ENCODE results near the gene LOXL3. TPM values are rescaled to one million over a fixed set of nuclear protein-coding genes. Genes with fewer than 3 reads are reported as not detected.
"Not testable (repeated sequence)": the region's sequence is repeated elsewhere in the genome, so short reads cannot be mapped to it uniquely, and the experiment has no call there.

Gene LOXL3
- total RNA-seq, 2 donors from 2014 or later = 6.1 to 11.8 TPM

DNA sequence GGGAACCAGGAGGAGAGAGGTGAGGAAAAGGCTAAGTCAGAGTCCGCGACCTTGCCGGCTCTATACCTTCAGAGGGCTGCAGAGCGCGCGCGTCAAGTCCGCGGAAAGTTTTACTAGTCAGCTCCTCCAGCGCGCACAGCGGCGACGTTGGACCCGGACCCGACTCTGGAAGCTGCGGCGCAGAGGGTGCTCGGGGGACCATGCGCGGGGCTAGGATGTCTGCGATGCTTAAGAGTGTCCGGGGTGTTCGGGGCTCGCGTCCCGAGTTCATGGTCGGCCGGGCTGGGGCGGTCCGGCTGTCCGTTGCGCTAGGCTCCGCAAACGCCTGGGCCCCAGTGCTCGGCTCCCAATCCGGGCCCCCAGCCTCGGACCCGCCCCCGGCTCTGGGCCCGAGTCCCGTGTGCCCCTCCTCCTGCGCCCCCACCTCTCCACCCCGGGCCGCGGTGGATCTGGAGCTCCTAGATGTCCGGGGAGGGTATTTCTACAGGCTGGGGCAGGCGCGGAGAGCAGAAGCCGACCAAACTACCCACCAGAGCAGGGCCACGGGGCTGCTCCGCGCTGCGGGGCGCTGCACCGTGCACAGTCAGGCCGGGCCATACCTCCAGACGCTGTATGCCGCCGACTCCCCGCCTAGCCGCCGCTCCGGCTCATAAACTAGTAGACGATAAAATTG, 54.3 kb downstream of the LOXL3 start, which contains the start of gene LBX2:
Gene LBX2 (minus strand): TSS at position 337 of the 673 bp plus-strand sequence. CDS start 66 bp downstream, at position 271.
- DNase-seq (ENCODE audit: low spot score) = peak; percentile 80
- intact Hi-C loops (cut with DNase I) = no loop called here

DNA sequence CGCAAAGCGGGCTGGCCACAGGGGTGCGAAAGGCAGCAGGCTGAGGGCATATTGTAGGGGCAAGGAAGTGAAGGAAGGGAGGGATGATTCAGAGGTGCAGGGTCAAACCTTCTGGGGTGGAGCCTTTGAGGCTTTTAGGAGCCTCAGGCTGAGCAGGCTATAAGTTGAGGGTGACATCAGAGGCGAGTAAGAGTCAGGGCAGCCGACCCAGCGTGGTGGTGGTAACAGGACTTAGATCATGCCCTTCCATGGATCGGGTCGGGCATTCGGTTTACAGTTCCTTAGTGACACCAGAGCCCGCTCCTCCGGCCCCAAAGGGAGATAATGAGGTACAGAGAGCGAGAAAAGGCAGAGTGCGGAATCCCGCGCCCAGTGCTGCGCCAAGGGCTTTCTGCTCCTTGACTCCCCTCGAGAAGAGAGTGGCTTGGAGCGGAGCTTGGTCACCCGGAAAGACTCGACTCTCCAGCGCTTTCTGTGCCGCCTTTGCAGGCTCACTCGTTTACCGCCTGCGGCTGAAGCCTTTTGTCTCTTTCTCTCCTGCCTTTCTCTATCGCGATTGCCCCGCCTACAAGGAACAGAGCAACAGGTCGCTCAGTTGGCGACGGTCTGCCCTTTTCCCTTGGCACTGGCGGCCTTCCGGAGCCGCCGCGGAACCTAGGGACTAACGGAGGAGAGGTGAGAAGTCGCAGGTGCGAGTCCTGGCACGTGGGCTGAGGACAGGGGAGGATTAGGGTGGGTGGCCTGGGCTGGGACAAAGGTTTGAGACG, 55.1 kb downstream of the LOXL3 start:
- intact Hi-C loops (cut with DNase I) = no loop called here
- DNase-seq (ENCODE audit: low spot score) = peak; percentile 73

DNA sequence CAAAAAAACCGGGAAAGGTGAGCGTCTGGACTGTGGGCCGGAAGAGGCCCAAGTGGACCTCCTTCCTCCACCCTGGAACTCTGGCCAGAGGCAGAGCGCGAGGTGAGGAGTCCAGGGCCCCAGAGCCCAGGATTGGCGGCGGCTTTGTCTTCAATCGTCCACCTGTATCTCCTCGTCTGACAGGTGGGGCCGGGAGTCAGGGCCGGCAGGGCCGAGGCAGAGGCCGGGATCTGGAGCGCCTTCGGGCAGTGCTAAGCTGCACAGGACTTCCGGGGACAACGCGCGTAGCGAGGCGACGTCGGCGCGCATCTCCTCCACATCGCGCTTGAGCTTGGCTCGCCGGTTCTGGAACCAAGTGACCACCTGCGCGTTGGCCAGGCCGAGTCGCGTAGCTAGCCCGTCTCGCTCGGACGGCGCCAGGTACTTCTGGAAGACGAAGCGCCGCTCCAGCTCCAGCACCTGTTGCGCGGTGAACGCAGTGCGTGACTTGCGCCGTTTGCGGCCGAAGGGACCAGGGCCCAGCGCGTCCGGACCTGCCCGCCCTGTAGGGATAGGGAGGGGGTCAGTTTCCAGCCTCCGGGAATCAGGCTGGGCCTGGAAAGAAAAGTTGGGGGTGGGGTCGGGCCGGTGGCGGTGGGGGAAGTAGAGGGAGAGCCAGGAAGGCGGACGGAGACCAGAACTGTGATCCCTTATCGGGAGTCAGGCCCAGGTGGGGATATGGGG, 55.8 kb downstream of the LOXL3 start:
- intact Hi-C loops (cut with DNase I) = no loop called here
- peak; percentile 80 for DNase-seq (ENCODE audit: low spot score)

DNA sequence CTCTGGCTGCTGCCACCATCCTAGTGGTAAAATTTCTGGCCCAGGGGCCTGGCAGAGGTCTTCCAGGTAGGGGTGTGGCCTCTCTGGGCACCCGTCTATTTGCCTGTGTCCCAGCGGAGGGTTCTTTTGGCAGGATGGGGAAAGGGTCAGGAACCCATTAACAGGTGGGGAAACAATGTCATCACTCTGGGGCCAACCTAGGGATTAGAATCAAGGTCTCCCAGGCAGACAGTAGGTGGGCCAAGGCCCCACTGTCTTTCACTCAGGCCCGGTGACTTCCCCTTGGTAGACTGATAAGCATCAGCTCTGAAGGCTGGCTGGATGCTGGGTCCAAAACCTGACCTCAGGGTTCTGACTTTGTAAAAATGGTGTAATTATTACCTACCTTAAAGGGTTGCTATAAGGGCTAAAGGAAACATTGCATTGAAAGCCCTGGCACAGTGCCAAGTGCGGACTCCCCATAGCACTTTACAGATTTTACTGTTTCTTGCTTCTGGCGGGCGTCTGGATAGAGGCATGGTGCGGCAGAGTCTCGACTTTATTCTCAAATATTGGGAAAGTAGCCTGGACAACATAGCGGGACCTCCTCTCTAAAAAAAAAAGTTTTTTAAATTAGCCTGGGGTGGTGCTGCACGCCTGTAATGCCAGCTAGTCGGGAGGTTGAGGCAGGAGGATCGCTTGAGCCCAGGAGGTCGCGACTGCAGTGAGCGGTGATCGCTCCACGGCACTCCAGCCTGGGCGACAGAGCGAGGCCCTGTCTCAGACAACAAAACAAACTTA, 56.6 kb downstream of the LOXL3 start:
- DNase-seq (ENCODE audit: low spot score) = peak; percentile 67
- intact Hi-C loops (cut with DNase I) = no loop called here

DNA sequence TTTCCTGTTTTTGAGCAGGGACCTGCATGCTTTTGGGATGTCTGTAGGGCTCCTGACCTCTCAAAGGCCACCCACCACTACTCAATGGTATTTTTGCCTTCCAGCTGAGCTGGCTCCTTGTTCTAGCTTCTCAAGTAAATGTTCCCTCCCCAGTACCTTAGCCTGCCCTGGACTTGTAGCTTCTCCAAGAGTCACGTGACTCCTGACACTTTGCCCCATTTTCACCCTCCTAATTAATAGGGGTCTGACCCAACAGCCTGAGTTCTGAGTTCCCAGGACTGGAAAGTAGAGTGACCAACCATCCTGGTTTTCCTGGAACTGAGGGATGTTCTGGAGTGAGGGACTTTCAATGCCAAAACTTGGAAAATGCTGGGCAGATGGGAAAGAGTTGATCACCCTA, 58.3 kb downstream of the LOXL3 start:
- DNase-seq (ENCODE audit: low spot score) = no peak

DNA sequence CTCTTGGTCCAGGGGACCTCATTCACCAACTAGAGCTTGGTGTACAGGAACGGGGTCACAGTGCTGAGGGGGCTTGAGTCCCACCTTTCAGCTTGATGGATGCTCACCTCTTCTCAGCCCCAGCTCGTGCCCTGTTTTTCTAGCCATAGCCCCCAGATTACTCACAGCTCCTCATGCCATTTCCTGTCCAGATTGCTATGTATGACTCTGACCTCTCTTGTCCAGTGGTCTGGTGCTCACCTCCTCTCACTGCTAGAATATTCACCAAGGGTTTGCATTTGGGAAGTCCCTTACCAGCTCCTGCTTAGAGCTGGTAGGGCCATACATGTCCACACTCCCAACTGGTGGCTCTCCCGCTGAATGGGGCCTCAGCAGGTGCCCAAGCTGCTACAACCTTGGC, 60.2 kb downstream of the LOXL3 start:
- peak; percentile 29 for DNase-seq (ENCODE audit: low spot score)
- intact Hi-C loops (cut with DNase I) = no loop called here

More for the DNA sequence above, 58.3 kb downstream of the LOXL3 start:
- intact Hi-C loops (cut with DNase I) = no loop called here

DNA sequence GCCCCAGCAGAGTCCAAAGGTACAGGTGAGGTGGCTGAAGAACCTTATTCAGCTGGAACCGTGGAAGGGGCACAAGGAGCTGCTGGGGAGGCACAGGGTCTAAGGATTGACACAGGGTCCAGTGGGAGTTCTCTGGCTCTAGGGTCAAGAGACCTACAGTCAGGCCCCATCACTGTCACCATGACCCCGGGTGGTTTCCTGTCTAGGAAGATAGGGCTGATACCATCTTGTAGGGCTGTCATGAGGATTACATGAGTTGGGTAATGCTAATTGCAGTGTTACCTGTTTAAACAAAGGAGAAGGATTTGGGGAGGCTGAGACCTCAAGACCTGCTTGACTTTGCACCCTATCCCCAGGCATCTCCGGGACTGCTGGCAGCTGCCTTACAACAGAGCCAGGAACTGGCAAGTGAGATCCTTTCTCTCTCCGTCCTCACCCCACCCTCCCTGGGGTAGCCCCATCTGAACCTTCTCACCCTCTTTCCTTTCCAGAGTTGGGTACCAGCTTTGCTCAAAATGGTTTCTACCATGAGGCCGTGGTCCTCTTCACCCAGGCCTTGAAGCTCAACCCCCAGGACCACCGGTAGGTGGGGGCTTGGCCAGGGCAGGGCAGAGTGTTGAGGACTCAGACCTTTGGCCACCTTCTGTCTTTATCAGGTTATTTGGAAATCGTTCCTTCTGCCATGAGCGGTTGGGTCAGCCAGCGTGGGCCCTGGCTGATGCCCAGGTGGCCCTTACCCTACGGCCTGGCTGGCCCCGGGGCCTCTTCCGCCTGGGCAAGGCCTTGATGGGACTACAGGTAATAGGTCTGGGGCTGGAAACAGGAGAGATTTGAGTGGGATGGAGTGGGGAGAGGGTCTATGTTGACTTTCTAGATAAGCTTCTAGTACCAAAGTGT, 61.8 kb downstream of the LOXL3 start:
- intact Hi-C loops (cut with DNase I) = no loop called here
- DNase-seq (ENCODE audit: low spot score) = peak; percentile 54

DNA sequence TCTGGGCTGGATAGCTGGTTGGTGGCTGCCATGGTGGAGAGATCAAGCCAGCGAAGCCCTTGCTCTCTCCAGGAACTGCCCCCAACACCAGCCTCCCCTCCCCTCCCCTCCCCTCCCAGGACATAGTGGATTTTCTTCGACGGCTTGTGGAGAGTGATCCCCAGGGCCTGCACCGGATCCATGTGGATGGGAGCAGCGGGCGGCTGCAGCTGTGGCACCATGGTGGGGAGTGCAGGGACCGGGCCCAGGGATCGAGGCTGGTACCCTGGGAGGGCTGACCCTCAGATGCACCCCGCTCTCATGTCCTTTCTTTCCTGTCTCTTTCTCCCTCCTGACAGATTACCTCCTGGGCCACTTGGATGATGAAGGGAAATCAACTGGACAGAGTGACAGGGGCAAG, 63.8 kb downstream of the LOXL3 start:
- DNase-seq (ENCODE audit: low spot score) = peak; percentile 69
- intact Hi-C loops (cut with DNase I) = no loop called here

DNA sequence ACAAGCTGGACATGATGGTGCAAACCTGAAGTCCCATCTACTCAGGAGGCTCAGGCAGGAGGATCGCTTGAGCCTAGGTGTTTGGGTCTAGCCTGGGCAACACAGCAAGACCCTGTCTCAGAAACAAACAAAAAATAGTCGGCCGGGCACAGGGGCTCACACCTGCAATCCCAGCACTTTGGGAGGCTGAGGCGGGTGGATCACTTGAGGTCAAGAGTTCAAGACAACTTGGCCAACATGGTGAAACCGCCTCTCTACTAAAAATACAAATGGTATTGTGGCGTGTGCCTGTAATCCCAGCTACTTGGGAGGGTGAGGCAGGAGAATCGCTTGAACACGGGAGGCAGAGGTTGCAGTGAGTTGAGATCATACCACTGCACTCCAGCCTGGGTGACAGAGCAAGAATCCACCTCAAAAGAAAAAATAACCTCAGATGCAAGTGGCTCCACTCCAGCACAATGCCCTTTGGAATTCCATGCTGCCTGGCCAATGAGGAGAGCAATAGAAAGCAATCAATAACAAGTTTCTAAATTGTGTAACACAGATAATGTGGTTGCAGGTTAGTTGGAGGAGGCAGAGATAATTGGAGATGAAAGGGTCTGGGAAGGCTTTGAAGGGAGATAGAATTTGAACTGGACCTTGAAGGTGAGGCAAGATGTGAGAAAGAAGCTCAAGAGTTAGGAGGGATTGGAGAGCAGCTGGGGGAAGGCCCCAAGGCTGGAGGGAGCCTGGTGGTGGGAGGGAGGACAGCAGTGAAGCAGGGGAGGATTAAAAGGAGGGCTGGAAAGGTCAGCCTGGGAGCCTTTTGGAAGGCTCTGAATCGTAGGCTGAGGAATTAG, 64.9 kb downstream of the LOXL3 start:
- peak; percentile 22 for DNase-seq (ENCODE audit: low spot score)
- intact Hi-C loops (cut with DNase I) = no loop called here

DNA sequence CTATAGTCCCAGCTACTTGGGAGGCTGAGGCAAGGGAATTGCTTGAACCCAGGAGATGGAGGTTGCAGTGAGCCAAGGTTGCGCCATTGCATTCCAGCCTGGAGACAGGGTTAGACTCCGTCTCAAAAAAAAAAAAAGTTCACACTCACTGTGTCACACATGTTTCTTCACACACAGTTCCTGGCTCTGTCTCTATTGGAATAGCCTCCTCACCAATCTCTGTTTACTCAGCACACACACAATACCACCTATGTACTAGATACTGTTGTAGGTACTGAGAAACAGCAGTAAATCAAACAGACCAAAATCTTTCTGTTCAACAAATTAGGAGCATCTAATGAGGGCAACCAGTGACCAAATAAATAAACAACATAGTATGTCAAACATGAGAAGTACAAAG, 67.6 kb downstream of the LOXL3 start:
- no peak for DNase-seq (ENCODE audit: low spot score)
- intact Hi-C loops (cut with DNase I) = no loop called here

DNA sequence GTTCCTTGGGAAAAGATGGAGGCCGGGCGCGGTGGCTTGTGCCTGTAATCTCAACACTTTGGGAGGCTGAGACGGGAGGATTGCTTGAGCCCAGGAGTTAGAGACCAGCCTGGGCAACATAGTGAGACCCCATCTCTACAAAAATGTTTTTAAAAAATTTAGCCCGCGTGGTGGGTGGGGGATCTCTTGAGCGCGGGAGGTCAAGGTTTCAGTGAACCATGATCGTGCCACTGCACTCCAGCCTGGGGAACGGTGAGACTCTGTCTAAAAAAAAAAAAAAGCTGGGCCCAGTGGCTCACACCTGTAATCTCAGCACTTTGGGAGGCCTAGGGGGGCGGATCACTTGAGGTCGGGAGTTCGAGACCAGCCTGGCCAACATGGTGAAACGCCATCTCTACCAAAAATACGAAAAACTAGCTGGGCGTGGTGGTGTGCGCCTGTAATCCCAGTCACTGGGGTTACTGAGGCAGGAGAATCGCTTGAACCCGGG, 70.0 kb downstream of the LOXL3 start:
- intact Hi-C loops (cut with DNase I) = loop anchor here (5.0 kb wide), 2 partner anchors 99 to 104 kb away; no protein-coding TSS in a partner anchor

DNA sequence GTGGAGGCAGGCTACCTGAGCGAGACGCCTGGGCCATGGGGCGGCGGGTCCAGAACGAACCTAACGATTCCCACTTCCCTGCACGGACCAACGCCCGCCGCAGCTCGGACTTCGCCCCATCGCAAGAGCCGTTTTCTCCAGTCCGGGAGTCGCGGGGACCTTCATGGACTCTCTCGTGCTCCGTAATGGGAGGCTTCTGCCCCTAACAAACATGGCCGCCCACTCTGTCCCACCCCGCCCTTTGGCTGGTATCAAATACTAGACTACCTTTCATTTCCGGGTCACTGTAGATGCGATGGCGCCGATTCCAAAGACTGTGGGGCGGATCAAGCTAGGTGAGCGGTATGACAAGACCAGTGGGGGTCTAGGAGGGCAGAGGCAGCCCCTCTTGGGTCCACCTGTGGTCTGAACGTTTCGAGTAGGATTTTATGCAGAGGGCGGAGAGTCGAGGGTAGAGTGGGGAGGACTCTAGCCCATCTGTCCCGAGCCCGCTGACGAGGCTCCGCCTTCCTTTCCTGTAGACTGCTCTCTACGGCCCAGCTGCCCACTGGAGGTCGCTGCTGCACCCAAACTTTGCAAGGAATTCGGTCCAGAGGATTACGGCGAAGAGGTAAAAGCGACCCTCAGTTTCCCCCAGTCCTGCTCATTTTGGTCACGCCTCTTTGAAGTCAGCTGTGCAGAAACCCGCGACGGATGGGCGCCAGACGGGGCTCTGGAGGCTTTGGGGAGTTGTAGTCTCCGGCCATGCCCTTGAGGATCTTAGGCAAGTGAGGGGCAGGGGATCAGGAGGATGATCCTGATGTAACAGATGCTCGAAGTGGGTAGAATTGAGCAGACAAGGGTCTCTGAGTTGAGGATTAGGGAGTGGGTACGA, 70.7 kb downstream of the LOXL3 start, which contains the start of the genes CCDC142 and TTC31:
Gene CCDC142 (minus strand): TSS at position 198 of the 874 bp plus-strand sequence. CDS start 161 bp downstream, at position 37.
Gene TTC31 (plus strand): TSS at position 281 of the 874 bp plus-strand sequence. CDS start 15 bp downstream, at position 296.
- intact Hi-C loops (cut with DNase I) = loop anchor here (5.0 kb wide), 2 partner anchors 99 to 104 kb away; no protein-coding TSS in a partner anchor
- DNase-seq (ENCODE audit: low spot score) = peak; percentile 99

More for the DNA sequence above, 70.0 kb downstream of the LOXL3 start:
- DNase-seq (ENCODE audit: low spot score) = not testable (repeated sequence)

All from posterior vena cava (tissue), 2 donors.